Measurements from ENCODE around the gene TENT4A.

The TENT4A gene

GRCh38 chr5:6684075-6684474 is 29.2 kb upstream of the TENT4A start:
- no peak for TF ChIP-seq CSDC2 (CRISPR knock-in tag; IDR thresholded peaks at IDR 0.05)
- TF ChIP-seq ESRRG (CRISPR knock-in tag; IDR thresholded peaks at IDR 0.05), result no peak
- TF ChIP-seq, protein P1, sequence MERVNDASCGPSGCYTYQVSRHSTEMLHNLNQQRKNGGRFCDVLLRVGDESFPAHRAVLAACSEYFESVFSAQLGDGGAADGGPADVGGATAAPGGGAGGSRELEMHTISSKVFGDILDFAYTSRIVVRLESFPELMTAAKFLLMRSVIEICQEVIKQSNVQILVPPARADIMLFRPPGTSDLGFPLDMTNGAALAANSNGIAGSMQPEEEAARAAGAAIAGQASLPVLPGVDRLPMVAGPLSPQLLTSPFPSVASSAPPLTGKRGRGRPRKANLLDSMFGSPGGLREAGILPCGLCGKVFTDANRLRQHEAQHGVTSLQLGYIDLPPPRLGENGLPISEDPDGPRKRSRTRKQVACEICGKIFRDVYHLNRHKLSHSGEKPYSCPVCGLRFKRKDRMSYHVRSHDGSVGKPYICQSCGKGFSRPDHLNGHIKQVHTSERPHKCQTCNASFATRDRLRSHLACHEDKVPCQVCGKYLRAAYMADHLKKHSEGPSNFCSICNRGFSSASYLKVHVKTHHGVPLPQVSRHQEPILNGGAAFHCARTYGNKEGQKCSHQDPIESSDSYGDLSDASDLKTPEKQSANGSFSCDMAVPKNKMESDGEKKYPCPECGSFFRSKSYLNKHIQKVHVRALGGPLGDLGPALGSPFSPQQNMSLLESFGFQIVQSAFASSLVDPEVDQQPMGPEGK (CRISPR knock-in tag; IDR thresholded peaks at IDR 0.05; ENCODE audit: borderline replicate concordance), result no peak
- no peak for TF ChIP-seq ZNF565 (CRISPR knock-in tag; conservative IDR thresholded peaks at IDR 0.05; ENCODE audit: low read depth)
- TF ChIP-seq, protein P2, sequence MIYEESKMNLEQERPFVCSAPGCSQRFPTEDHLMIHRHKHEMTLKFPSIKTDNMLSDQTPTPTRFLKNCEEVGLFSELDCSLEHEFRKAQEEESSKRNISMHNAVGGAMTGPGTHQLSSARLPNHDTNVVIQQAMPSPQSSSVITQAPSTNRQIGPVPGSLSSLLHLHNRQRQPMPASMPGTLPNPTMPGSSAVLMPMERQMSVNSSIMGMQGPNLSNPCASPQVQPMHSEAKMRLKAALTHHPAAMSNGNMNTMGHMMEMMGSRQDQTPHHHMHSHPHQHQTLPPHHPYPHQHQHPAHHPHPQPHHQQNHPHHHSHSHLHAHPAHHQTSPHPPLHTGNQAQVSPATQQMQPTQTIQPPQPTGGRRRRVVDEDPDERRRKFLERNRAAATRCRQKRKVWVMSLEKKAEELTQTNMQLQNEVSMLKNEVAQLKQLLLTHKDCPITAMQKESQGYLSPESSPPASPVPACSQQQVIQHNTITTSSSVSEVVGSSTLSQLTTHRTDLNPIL (CRISPR knock-in tag; IDR thresholded peaks at IDR 0.05; ENCODE audit: low read depth), result no peak
- no peak for TF ChIP-seq GLIS3 (CRISPR knock-in tag; IDR thresholded peaks at IDR 0.05)
- TF ChIP-seq, protein P3, sequence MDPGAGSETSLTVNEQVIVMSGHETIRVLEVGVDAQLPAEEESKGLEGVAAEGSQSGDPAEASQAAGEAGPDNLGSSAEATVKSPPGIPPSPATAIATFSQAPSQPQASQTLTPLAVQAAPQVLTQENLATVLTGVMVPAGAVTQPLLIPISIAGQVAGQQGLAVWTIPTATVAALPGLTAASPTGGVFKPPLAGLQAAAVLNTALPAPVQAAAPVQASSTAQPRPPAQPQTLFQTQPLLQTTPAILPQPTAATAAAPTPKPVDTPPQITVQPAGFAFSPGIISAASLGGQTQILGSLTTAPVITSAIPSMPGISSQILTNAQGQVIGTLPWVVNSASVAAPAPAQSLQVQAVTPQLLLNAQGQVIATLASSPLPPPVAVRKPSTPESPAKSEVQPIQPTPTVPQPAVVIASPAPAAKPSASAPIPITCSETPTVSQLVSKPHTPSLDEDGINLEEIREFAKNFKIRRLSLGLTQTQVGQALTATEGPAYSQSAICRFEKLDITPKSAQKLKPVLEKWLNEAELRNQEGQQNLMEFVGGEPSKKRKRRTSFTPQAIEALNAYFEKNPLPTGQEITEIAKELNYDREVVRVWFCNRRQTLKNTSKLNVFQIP (CRISPR knock-in tag; IDR thresholded peaks at IDR 0.05; ENCODE audit: borderline replicate concordance, low read depth), result no peak
- no peak for TF ChIP-seq ZFP3 (CRISPR knock-in tag; IDR thresholded peaks at IDR 0.05)
- no peak for TF ChIP-seq SNAI2 (CRISPR knock-in tag; IDR thresholded peaks at IDR 0.05)
- TF ChIP-seq ZFP30 (CRISPR knock-in tag; IDR thresholded peaks at IDR 0.05), result no peak
- TF ChIP-seq BACH2 (CRISPR knock-in tag; IDR thresholded peaks at IDR 0.05; ENCODE audit: borderline replicate concordance), result no peak
- no peak for ATAC-seq

GRCh38 chr5:6686501-6686900 is 26.7 kb upstream of the TENT4A start:
- no peak for ATAC-seq
- no peak for TF ChIP-seq OSR1 (CRISPR knock-in tag; IDR thresholded peaks at IDR 0.05)

DNA sequence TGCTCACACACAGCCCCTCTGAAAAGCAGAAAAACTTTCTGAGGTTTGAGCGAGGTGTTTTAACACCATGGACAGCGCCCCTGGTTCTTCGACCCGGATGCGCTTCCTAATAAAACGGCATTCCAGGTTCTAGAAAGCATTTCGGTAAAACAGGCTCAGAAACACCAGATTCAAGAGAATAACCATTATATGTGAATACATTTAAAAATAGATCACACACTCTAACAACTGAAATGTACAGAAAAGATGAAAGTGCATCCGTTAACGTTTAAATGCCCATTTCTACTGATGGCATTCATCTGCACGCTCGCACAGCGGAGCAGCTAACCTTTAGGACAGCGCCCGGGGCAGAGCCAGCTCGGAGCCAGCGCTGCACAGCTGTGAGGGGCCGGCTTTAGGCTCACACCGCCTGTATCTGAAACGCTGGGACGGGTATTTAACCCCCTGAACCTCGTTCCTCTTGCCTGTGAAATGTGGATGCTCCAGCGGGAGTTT is 26.3 kb upstream of the TENT4A start:
- no peak for ATAC-seq
- TF ChIP-seq ISL1 (CRISPR knock-in tag; IDR thresholded peaks at IDR 0.05) (no peak), ZFP30 (CRISPR knock-in tag; IDR thresholded peaks at IDR 0.05) (no peak), ESRRG (CRISPR knock-in tag; IDR thresholded peaks at IDR 0.05) (no peak), ZFP3 (CRISPR knock-in tag; IDR thresholded peaks at IDR 0.05) (no peak), SNAI2 (CRISPR knock-in tag; IDR thresholded peaks at IDR 0.05) (no peak), PPARA (CRISPR knock-in tag; IDR thresholded peaks at IDR 0.05; ENCODE audit: borderline replicate concordance) (no peak), ZNF8 (CRISPR knock-in tag; IDR thresholded peaks at IDR 0.05) (no peak), OSR1 (CRISPR knock-in tag; IDR thresholded peaks at IDR 0.05) (no peak), RARB (CRISPR knock-in tag; IDR thresholded peaks at IDR 0.05) (no peak), ZNF565 (CRISPR knock-in tag; conservative IDR thresholded peaks at IDR 0.05; ENCODE audit: low read depth) (no peak), ZC3H10 (CRISPR knock-in tag; IDR thresholded peaks at IDR 0.05) (no peak), ZNF70 (CRISPR knock-in tag; IDR thresholded peaks at IDR 0.05) (no peak), ARNTL (CRISPR knock-in tag; IDR thresholded peaks at IDR 0.05; ENCODE audit: borderline replicate concordance, low read depth) (no peak), TCF4 (CRISPR knock-in tag; IDR thresholded peaks at IDR 0.05; ENCODE audit: borderline replicate concordance) (no peak), CSDC2 (CRISPR knock-in tag; IDR thresholded peaks at IDR 0.05) (no peak), TOX (CRISPR knock-in tag; IDR thresholded peaks at IDR 0.05; ENCODE audit: borderline replicate concordance) (no peak), GLIS3 (CRISPR knock-in tag; IDR thresholded peaks at IDR 0.05) (no peak)
- TF ChIP-seq, protein P4, sequence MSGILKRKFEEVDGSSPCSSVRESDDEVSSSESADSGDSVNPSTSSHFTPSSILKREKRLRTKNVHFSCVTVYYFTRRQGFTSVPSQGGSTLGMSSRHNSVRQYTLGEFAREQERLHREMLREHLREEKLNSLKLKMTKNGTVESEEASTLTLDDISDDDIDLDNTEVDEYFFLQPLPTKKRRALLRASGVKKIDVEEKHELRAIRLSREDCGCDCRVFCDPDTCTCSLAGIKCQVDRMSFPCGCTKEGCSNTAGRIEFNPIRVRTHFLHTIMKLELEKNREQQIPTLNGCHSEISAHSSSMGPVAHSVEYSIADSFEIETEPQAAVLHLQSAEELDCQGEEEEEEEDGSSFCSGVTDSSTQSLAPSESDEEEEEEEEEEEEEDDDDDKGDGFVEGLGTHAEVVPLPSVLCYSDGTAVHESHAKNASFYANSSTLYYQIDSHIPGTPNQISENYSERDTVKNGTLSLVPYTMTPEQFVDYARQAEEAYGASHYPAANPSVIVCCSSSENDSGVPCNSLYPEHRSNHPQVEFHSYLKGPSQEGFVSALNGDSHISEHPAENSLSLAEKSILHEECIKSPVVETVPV (CRISPR knock-in tag; IDR thresholded peaks at IDR 0.05), result no peak
- TF ChIP-seq, protein P3 (CRISPR knock-in tag; IDR thresholded peaks at IDR 0.05; ENCODE audit: borderline replicate concordance, low read depth), result no peak
